Measurements from ENCODE around the gene NUP107. TPM values are rescaled to one million over a fixed set of nuclear protein-coding genes. Genes with fewer than 3 reads are reported as not detected.

The NUP107 gene
- total RNA-seq, 4 donors from 2014 or later, result 6.4 to 29.2 (median 22.6) TPM

DNA sequence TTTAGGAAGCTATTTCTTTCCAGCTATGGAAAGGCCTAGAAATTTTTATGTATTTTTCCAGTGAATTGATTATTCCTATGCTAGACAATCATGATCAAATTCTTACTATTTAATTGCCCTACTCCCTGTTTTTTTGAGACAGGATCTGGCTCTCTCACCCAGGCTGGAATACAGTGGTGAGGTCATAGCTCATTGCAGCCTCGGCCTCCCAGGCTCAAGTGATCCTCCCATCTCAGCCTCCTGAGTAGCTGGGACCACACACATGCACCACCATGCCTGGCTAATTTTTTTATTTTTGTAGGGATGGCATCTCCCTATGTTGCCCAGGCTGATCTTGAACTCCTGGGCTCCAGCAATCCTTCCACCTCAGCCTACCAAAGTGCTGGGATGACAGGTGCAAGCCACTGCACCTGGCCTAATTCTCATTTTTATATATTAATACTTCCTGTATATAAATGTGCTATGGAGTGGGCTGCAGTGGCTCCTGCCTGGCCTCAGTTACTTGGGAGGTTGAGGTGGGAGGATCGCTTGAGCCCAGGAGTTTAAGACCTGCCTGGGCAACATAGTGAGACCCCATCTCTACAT, 105.2 kb downstream of the NUP107 start:
- H3K9me3 ChIP-seq, result no peaks in the 10 kb centered on the region
- WGBS, 2 donors (ENCODE audit: low coverage in 1 of 2), result 80 to 83% methylated on average over 1 to 2 of the region's 2 CpGs
- no peak overlapping the region for H3K27ac ChIP-seq
- DNase-seq, result no peak
- in situ Hi-C loops (cut with MboI; ENCODE audit: low pct_ligation_motif_present in 1 of 4, low pct_unique_long_range_greater_than_20kb in 1 of 4, low sequenced_read_pairs in 3 of 4), result no loop called here
- no peaks in the 10 kb centered on the region for H3K36me3 ChIP-seq
- intact Hi-C loops (cut with DNase I; ENCODE audit: low total_unique reads), result no loop called here
- no peak for TF ChIP-seq EP300 (IDR thresholded peaks at IDR 0.05; ENCODE audit: low read depth)
- no peak for TF ChIP-seq POLR2AphosphoS5 (IDR thresholded peaks at IDR 0.05)
- TF ChIP-seq, protein P1, sequence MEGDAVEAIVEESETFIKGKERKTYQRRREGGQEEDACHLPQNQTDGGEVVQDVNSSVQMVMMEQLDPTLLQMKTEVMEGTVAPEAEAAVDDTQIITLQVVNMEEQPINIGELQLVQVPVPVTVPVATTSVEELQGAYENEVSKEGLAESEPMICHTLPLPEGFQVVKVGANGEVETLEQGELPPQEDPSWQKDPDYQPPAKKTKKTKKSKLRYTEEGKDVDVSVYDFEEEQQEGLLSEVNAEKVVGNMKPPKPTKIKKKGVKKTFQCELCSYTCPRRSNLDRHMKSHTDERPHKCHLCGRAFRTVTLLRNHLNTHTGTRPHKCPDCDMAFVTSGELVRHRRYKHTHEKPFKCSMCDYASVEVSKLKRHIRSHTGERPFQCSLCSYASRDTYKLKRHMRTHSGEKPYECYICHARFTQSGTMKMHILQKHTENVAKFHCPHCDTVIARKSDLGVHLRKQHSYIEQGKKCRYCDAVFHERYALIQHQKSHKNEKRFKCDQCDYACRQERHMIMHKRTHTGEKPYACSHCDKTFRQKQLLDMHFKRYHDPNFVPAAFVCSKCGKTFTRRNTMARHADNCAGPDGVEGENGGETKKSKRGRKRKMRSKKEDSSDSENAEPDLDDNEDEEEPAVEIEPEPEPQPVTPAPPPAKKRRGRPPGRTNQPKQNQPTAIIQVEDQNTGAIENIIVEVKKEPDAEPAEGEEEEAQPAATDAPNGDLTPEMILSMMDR (IDR thresholded peaks at IDR 0.05), result no peak
- TF ChIP-seq POLR2A (IDR thresholded peaks at IDR 0.05), result no peak
- no peaks in the 10 kb centered on the region for H3K27me3 ChIP-seq
- H3K4me1 ChIP-seq, result peaks cover 0 to 7% (median 3%) of the 10 kb centered on the region in 4 donors
- no peak overlapping the region for H3K4me3 ChIP-seq

DNA sequence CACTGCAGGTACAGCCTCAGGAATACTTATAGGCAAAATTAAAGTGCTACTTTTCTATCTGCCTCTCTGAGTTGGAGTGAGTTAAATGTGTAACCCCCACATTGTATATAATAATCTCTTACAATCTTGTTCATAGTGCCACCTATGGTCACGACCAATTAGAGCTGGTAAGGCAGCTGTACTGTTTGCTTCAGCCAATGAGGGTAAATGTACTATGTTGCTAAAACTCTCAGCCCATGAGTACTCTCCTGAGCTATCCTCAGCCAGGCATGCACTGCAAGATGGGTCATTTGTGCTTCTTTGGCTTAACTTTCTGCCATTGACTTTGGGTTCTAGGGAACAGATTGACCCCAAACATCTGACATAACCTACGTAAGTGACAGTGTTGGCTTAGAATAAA, 106.2 kb downstream of the NUP107 start:
- 66 to 79% methylated on average over 2 of the region's 2 CpGs for WGBS, 2 donors (ENCODE audit: low coverage in 1 of 2)
- intact Hi-C loops (cut with DNase I; ENCODE audit: low total_unique reads), result no loop called here

DNA sequence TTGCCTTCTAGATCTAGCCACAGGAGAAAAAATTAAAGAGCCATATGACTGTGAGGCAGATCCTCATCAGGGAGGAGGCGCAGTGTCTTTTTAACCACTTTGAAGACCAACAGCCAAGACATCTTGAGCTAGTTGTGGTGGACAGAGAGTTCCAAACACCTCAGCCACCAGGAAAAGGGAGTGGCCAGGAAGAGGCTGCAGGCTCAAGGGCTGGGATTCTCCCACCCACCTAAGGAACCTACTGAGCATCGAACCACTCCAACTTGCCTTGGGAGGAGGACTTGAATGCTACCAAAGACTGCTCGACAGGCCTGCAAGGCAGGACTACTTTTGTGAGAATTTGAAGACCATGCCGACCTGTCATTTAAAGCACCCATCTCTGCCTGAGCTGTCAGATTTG, 106.7 kb downstream of the NUP107 start:
- in situ Hi-C loops (cut with MboI; ENCODE audit: low pct_ligation_motif_present in 1 of 4, low pct_unique_long_range_greater_than_20kb in 1 of 4, low sequenced_read_pairs in 3 of 4), result no loop called here
- no peaks in the 10 kb centered on the region for H3K36me3 ChIP-seq

More for the DNA sequence above, 106.2 kb downstream of the NUP107 start:
- H3K9me3 ChIP-seq, result no peaks in the 10 kb centered on the region
- no peaks in the 10 kb centered on the region for H3K27me3 ChIP-seq
- peak; percentile 18 for DNase-seq
- no peaks in the 10 kb centered on the region for H3K4me1 ChIP-seq
- no peaks in the 10 kb centered on the region for H3K36me3 ChIP-seq
- TF ChIP-seq EP300 (IDR thresholded peaks at IDR 0.05; ENCODE audit: low read depth) (no peak), POLR2AphosphoS5 (IDR thresholded peaks at IDR 0.05) (no peak), POLR2A (IDR thresholded peaks at IDR 0.05) (no peak)
- TF ChIP-seq, protein P1 (IDR thresholded peaks at IDR 0.05), result no peak
- in situ Hi-C loops (cut with MboI; ENCODE audit: low pct_ligation_motif_present in 1 of 4, low pct_unique_long_range_greater_than_20kb in 1 of 4, low sequenced_read_pairs in 3 of 4), result no loop called here
- no peak overlapping the region for H3K27ac ChIP-seq
- H3K4me3 ChIP-seq, result no peak overlapping the region

DNA sequence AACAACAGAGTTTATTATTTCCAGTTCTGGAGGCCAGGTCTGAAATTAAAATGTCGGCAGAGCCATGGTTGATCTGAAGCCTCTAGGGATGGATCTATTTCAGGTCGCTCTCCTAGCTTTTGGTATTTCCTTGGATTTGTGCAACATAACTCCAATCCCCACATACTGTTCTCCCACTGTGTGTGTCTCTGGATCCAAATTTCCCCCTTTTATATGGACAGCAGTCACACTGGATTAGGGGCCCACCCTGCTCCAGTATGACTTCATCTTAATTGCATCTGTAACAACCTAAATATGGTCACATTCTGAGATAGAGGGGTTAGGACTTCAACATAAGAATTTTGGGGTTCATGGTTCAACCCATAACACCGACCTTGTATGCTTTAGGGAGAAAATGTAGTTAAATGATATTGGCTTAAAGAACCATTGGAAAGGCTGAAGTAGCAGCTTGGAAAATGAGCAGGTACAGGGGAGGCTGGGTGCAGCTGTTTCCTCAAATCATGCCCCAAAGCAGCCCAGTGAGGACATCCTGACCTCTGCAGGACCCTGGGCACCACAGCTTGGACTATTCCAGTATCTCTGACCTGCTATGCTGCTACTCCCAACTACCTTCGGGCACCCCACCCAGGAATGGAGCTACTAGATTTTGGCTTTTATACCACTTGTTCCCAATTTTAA, 107.3 kb downstream of the NUP107 start:
- no peak overlapping the region for H3K4me3 ChIP-seq
- no peaks in the 10 kb centered on the region for H3K27me3 ChIP-seq
- no peaks in the 10 kb centered on the region for H3K4me1 ChIP-seq
- H3K9me3 ChIP-seq, result no peaks in the 10 kb centered on the region
- WGBS, 2 donors (ENCODE audit: low coverage in 1 of 2), result 82 to 94% methylated on average over 3 to 4 of the region's 4 CpGs
- TF ChIP-seq EP300 (IDR thresholded peaks at IDR 0.05; ENCODE audit: low read depth) (no peak), POLR2A (IDR thresholded peaks at IDR 0.05) (no peak), POLR2AphosphoS5 (IDR thresholded peaks at IDR 0.05) (no peak)
- TF ChIP-seq, protein P1 (IDR thresholded peaks at IDR 0.05), result no peak
- DNase-seq, result no peak
- no peaks in the 10 kb centered on the region for H3K36me3 ChIP-seq
- in situ Hi-C loops (cut with MboI; ENCODE audit: low pct_ligation_motif_present in 1 of 4, low pct_unique_long_range_greater_than_20kb in 1 of 4, low sequenced_read_pairs in 3 of 4) (no loop called here), intact Hi-C loops (cut with DNase I; ENCODE audit: low total_unique reads) (no loop called here)
- H3K27ac ChIP-seq, result no peak overlapping the region

More for the DNA sequence above, 106.7 kb downstream of the NUP107 start:
- H3K27ac ChIP-seq, result no peak overlapping the region
- no peak for DNase-seq
- H3K27me3 ChIP-seq, result no peaks in the 10 kb centered on the region
- intact Hi-C loops (cut with DNase I; ENCODE audit: low total_unique reads), result no loop called here
- WGBS, 2 donors (ENCODE audit: low coverage in 1 of 2), result 94% methylated on average over 4 of the region's 4 CpGs; no CpG with 5 or more reads in 1 of the 2 donors
- TF ChIP-seq, protein P1 (IDR thresholded peaks at IDR 0.05), result no peak
- TF ChIP-seq POLR2A (IDR thresholded peaks at IDR 0.05) (no peak), EP300 (IDR thresholded peaks at IDR 0.05; ENCODE audit: low read depth) (no peak), POLR2AphosphoS5 (IDR thresholded peaks at IDR 0.05) (no peak)
- no peak overlapping the region for H3K4me3 ChIP-seq
- H3K9me3 ChIP-seq, result no peaks in the 10 kb centered on the region
- H3K4me1 ChIP-seq, result no peaks in the 10 kb centered on the region

All from transverse colon (tissue), 4 donors.